HL-60 (cell line): ENCODE measurements around the gene SDK1.

Source experiments
- CTCF ChIP-seq: IDR thresholded peaks from one replicate; pipeline ENCODE4 v1.5.1; 2011; ENCODE audit warnings: low read length, control low read depth, inconsistent platforms; ENCODE audit not compliant: insufficient read depth
- GABPA ChIP-seq: IDR thresholded peaks from 2 replicates; pipeline ENCODE4 v1.6.1; 2012; ENCODE audit warnings: low read depth
- POLR2AphosphoS5 ChIP-seq: IDR thresholded peaks from 2 replicates; pipeline ENCODE4 v1.6.1; 2012; ENCODE audit warnings: low read depth
- REST ChIP-seq: IDR thresholded peaks from 2 replicates; pipeline ENCODE4 v1.6.1; 2012; ENCODE audit warnings: low read depth; ENCODE audit not compliant: insufficient replicate concordance
- SPI1 ChIP-seq: IDR thresholded peaks from 2 replicates; pipeline ENCODE4 v1.6.1; 2012; ENCODE audit warnings: low read depth, mild to moderate bottlenecking, borderline replicate concordance

- TF ChIP-seq CTCF = no peak
- TF ChIP-seq SPI1 = no peak
- no peak for TF ChIP-seq POLR2AphosphoS5
- TF ChIP-seq GABPA = no peak
- no peak for TF ChIP-seq REST
These were observed 32.9 kb upstream of the SDK1 start for GRCh38 chr7:3267966-3268690.
